Activated naive CD4-positive, alpha-beta T cell treated with anti-CD3 and anti-CD28 coated beads, Interleukin-2, amount 50 U/mL, for 24 hours (primary cell): ENCODE data around the gene GAB2.

Source experiments
- H3K27ac Mint-ChIP-seq: one replicate; pipeline ENCODE4 v1.8.0; 2021; ENCODE audit warnings: mild to moderate bottlenecking, mixed read lengths
- H3K27me3 Mint-ChIP-seq: one replicate; pipeline ENCODE4 v1.8.0; 2021; ENCODE audit warnings: mixed read lengths
- H3K36me3 Mint-ChIP-seq: one replicate; pipeline ENCODE4 v1.8.0; 2021; ENCODE audit warnings: mixed read lengths
- H3K4me1 Mint-ChIP-seq: one replicate; pipeline ENCODE4 v1.8.0; 2021; ENCODE audit warnings: mixed read lengths
- H3K4me3 Mint-ChIP-seq: one replicate; pipeline ENCODE4 v1.8.0; 2021; ENCODE audit warnings: mild to moderate bottlenecking, mixed read lengths
- H3K9me3 Mint-ChIP-seq: one replicate; pipeline ENCODE4 v1.8.0; 2021; ENCODE audit warnings: mixed read lengths

The GAB2 gene

DNA sequence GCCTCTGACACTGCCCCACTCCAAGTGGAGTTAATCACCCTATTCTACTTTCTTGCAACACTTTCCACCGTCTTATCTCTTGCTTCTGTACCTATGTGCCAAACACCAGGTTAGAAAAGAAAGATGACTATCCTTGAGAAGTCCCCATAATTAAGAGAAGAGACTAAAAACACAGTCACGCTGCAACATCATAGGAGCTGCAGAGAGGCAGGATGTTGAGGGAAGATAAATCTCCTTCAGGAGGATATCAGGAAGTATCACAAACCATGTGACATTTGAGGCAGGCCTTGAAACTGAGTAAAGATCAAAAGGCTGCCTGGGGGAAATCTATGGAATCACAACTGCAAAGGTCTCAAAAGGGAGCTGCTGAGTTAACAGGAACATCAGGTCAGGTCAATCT, 24.8 kb downstream of the GAB2 start:
- Mint-ChIP-seq H3K27me3 (no peaks in the 10 kb centered on the region), H3K4me3 (no peak overlapping the region), H3K36me3 (no peaks in the 10 kb centered on the region), H3K9me3 (no peaks in the 10 kb centered on the region), H3K27ac (no peak overlapping the region), H3K4me1 (no peaks in the 10 kb centered on the region)

DNA sequence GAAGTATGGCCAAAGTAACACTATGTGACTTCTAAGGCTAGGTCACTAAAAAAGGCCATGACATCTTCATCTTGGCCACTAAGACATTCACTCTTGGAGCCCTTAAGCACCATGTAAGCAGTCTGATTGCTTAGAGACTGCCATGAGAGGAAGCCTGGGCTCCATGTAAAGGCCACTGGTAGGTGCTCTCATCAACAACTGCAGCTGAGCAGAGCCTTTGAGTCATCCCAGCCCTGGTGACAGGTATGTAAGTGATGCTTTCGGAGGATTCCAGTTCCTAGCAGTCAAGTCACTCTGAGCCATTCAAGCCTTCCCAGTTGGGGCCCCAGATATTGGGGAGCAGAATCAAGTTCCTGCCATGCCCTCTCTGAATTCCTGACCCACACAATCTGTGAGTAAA, 26.2 kb downstream of the GAB2 start:
- no peaks in the 10 kb centered on the region for H3K36me3 Mint-ChIP-seq

DNA sequence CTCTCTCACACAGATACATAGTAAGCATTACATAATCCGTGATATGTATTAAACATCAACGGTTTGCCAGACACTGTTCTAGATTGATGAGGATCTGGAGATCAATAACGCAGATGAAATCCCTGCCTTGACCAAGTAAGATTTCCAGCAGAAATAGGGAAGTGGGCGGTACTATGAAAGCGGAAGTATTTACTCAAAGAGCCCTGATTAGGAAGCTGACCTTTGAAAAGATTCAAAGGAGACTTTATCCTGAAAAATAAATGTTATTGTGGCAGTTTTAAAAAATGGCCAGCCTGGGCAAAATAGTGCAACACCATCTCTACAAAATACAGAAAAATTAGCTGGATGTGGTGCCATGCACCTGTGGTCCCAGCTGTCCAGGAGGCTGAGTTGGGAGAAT, 26.8 kb downstream of the GAB2 start:
- Mint-ChIP-seq H3K27me3 (no peaks in the 10 kb centered on the region), H3K27ac (no peak overlapping the region), H3K4me1 (no peaks in the 10 kb centered on the region), H3K9me3 (no peaks in the 10 kb centered on the region), H3K4me3 (no peak overlapping the region), H3K36me3 (no peaks in the 10 kb centered on the region)

More for the DNA sequence above, 26.2 kb downstream of the GAB2 start:
- H3K4me3 Mint-ChIP-seq = no peak overlapping the region
- no peaks in the 10 kb centered on the region for H3K9me3 Mint-ChIP-seq
- H3K27me3 Mint-ChIP-seq = no peaks in the 10 kb centered on the region
- H3K4me1 Mint-ChIP-seq = no peaks in the 10 kb centered on the region
- no peak overlapping the region for H3K27ac Mint-ChIP-seq

DNA sequence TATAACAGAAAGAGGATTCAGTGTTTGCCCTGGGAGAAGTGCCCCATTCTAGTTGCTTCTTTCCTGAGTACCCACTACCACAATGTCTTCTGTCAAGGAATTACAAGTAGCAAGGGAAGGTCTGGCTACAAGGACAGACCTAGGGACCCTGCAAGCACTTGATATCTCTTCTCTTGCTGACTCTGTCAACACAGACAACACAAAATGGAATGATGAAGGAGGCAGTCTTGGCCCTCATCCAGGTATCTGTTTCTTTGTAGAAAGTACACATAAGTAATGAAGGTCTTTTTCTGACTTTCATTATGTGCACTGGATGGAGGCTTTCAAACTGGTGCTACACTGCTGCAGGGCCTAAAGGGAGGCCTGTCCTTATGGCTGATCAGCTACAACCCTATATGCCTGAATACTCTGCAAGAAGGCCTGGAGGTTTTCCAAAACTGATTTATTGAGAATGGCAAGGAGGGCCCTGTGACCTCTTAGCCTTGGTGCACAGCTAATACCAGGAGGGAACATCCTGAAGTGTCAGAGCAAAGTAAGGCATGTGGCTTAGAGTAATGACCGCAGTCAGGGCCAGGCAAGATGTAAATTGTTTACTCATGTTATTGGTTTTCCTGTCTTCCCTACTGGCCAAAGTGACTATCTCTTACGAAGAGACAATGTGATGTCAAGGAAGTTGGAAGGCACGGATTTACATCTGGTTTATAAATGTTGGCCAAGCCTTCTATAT, 31.2 kb downstream of the GAB2 start:
- H3K27ac Mint-ChIP-seq = no peak overlapping the region
- peaks cover 5% of the 10 kb centered on the region for H3K9me3 Mint-ChIP-seq
- H3K4me3 Mint-ChIP-seq = no peak overlapping the region
- no peaks in the 10 kb centered on the region for H3K4me1 Mint-ChIP-seq
- no peaks in the 10 kb centered on the region for H3K27me3 Mint-ChIP-seq
- peaks cover 8% of the 10 kb centered on the region for H3K36me3 Mint-ChIP-seq

DNA sequence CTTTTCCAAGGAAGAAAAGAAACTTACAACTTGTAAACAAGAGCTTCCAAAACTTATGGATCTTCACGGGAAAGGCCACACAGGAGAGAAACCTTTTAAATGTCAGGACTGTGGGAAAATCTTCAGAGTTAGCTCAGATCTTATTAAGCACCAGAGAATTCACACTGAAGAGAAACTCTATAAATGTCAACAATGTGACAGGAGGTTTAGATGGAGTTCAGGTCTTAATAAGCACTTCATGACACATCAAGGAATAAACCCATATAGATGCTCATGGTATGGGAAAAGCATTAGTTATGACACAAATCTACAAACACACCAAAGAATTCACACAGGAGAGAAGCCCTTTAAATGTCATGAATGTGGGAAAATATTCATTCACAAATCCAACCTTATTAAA, 32.4 kb downstream of the GAB2 start:
- Mint-ChIP-seq H3K27ac (no peak overlapping the region), H3K27me3 (no peaks in the 10 kb centered on the region), H3K9me3 (peaks cover 5% of the 10 kb centered on the region), H3K4me1 (no peaks in the 10 kb centered on the region), H3K4me3 (no peak overlapping the region), H3K36me3 (peaks cover 8% of the 10 kb centered on the region)

DNA sequence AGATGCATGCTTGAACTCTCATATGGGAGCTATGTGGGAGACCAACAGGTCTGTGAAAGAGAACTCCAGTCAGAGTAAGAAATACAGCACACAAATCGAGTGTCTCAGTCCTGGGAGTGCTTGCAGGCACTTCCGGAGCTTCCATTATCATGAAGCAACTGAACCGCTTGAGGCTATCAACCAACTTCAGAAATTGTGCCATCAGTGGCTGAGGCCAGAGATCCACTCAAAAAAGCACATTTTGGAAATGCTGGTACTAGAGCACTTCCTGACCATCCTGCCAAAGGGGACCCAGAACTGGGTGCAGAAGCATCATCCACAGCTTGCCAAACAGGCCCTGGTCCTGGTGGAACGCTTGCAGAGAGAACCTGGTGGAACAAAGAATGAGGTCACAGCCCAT, 33.4 kb downstream of the GAB2 start:
- Mint-ChIP-seq H3K4me1 (peaks cover under 1% of the 10 kb centered on the region), H3K9me3 (peaks cover 5% of the 10 kb centered on the region), H3K36me3 (peaks cover 8% of the 10 kb centered on the region), H3K27me3 (no peaks in the 10 kb centered on the region), H3K4me3 (no peak overlapping the region), H3K27ac (no peak overlapping the region)

DNA sequence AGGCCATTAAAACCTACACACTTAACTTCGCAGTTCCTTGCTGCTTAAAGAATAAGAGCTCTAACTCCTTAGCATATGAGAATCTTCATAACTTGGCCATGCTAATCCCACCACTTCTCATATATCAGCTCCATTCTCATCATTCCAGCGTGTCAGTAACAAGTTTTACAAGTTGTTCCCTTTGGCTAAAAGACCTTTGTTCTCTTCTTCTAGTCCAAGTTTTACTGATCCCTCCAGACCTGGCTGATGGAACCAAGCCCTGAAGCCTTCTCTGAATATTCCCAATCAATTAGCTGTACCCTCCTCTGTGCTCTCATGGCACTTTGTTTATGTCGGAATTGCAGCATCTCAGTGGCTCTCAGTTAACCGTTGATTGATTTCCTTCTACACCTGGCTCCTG, 35.8 kb downstream of the GAB2 start:
- no peaks in the 10 kb centered on the region for H3K27me3 Mint-ChIP-seq
- peaks cover 5% of the 10 kb centered on the region for H3K9me3 Mint-ChIP-seq
- no peak overlapping the region for H3K27ac Mint-ChIP-seq
- no peak overlapping the region for H3K4me3 Mint-ChIP-seq
- peaks cover 4% of the 10 kb centered on the region for H3K4me1 Mint-ChIP-seq
- H3K36me3 Mint-ChIP-seq = peaks cover 9% of the 10 kb centered on the region

DNA sequence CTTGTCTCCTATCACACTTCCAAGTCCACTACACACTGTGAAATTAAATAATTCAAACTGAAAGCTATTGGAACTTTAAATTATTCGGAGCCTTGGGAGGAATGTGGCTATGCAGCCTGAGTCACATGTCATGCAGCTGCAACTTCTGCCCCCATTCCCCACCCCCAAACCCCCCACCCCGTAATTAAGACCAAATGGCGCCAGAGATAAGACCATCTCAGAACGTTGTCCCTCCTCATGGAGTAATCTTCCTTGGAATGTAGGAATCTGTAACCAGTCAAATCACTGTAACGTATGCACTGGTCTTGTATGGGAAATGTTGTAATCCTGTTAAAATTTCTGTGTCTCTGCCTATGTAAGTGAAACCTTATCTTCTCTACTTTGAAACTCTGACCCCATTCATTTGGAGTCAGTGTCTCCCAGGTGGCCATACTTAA, 37.0 kb downstream of the GAB2 start:
- Mint-ChIP-seq H3K36me3 (peaks cover 9% of the 10 kb centered on the region), H3K27me3 (no peaks in the 10 kb centered on the region), H3K4me1 (peaks cover 4% of the 10 kb centered on the region), H3K9me3 (peaks cover 5% of the 10 kb centered on the region), H3K27ac (no peak overlapping the region), H3K4me3 (no peak overlapping the region)

DNA sequence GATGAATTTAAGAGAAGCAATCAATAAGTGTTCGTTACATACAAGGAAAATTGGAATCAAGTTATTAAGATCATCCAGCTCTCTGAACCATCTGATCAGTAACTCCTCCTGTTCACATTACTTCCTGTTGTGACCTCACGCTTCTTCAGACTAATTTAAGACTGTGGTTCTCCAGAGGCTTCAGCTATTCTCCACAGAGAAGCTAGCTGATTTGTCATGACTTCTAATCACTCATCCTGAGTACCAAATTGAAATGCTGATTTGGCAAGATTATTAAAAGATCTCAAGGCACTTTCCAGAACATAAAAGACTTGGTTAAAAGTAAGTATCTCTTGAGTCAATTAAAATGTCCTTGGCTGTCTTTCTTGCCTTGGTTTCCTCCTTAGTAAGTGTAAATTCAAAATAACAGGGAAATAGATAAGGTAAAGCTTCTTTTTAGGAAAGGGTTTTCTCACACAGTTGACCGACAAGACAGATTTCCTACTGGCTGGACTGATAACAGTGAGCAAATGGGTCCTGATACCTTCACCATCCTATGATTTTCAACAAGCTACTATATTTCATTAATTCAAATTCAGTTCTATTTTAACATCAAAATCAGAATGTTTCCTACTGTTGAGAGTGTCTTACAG, 38.5 kb downstream of the GAB2 start:
- no peak overlapping the region for H3K4me3 Mint-ChIP-seq
- peaks cover 4% of the 10 kb centered on the region for H3K4me1 Mint-ChIP-seq
- H3K27me3 Mint-ChIP-seq = no peaks in the 10 kb centered on the region
- peaks cover 3% of the 10 kb centered on the region for H3K36me3 Mint-ChIP-seq
- H3K27ac Mint-ChIP-seq = no peak overlapping the region
- H3K9me3 Mint-ChIP-seq = no peaks in the 10 kb centered on the region

DNA sequence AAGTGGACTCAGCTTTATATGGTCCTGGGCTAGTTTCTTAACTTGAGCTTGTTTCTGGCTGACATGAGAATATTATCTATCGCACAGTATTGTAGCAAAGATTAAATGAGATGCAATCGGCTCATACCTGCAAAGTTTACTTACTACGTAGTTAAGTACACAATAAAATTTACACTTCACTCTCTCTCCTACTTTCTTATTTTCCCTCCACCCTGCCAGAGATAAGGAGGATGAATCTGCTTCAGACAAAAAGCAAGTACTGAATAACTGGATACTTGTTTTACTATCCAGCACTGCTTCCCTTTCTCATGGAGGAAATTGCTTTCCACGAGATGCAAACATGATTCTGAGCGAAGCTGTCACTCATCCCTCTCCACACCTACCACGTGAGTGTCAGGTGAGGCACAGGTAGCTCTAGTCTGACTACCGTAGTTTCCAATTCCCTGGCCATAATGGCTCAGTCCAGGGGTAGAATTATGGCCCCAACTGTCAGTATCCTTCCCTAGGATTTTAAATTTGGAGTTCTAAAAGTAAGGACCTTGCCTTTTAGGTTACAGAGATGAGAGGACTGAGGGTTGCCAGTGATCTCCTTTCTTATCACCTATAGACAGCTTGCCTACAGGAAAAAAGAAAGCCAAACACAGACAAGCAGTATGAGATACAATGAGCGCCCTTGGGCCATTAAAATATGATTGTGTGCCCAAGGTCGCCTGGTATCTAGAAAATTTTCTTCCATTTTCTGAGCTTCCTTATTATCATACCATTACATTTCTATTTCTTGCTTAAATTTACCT, 39.8 kb downstream of the GAB2 start:
- Mint-ChIP-seq H3K4me1 (peaks cover 4% of the 10 kb centered on the region), H3K9me3 (no peaks in the 10 kb centered on the region), H3K36me3 (peaks cover 2% of the 10 kb centered on the region), H3K27me3 (no peaks in the 10 kb centered on the region), H3K27ac (no peak overlapping the region), H3K4me3 (no peak overlapping the region)

DNA sequence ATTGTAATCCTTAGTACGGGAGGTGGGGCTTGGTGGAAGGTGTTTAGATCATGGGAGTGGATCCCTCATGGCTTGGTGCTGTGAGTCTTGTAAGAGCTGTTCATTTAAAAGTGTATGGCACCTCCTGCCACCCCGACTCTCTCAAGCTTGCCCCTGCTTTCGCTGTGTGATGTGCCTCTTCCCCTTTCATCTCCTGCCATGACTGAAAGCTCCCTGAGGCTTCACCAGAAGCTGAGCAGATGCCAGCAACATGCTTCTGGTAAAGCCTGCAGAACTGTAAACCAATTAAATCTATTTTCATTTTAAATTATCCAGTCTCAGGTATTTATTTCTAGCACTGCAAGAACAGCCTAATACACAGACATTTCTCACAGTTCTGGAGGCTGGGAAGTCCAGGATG, 40.8 kb downstream of the GAB2 start:
- peaks cover 4% of the 10 kb centered on the region for H3K4me1 Mint-ChIP-seq
- no peak overlapping the region for H3K4me3 Mint-ChIP-seq
- no peaks in the 10 kb centered on the region for H3K9me3 Mint-ChIP-seq
- no peak overlapping the region for H3K27ac Mint-ChIP-seq
- no peaks in the 10 kb centered on the region for H3K27me3 Mint-ChIP-seq
- peaks cover 2% of the 10 kb centered on the region for H3K36me3 Mint-ChIP-seq

DNA sequence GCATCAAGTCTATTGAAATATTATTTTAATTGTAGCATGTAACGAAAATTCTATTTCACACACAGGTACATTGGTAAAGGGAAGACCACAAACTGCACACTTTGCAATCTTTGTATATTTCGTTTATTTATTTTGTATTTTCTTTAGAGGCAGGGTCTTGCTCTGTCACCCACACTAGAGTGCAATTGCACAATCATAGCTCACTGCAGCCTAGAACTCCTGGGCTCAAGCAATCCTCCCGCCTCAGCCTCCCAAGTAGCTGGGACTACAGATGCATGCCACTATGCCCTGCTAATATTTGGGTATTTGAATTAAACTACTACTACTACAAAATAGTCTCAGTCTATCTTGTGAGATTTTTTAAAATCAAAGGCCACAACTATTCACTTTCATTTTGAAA, 42.7 kb downstream of the GAB2 start:
- Mint-ChIP-seq H3K4me1 (peaks cover 4% of the 10 kb centered on the region), H3K27me3 (no peaks in the 10 kb centered on the region)

DNA sequence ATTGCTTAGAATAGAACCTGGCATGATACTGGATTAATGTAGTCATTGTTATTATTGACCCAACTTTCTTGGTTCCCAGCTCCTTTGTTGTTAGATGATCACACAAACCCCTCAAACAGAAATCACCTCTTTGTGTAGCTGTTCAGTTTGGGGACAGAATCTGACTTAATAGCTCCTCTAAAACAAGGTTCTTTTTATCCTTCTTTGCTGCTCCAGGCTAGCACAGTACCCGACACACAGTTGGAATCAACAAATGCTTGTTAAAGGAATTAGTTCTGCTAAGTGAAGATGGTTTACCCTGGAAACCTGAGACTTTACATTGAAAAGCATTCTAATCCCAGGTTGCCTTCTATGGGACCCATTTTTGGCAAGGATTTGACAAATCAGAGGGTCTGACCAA, 43.9 kb downstream of the GAB2 start:
- Mint-ChIP-seq H3K9me3 (no peaks in the 10 kb centered on the region), H3K27me3 (no peaks in the 10 kb centered on the region), H3K36me3 (peaks cover 2% of the 10 kb centered on the region), H3K4me1 (no peaks in the 10 kb centered on the region), H3K4me3 (no peak overlapping the region), H3K27ac (no peak overlapping the region)

More for the DNA sequence above, 42.7 kb downstream of the GAB2 start:
- peaks cover 2% of the 10 kb centered on the region for H3K36me3 Mint-ChIP-seq
- no peak overlapping the region for H3K4me3 Mint-ChIP-seq
- H3K27ac Mint-ChIP-seq = no peak overlapping the region
- no peaks in the 10 kb centered on the region for H3K9me3 Mint-ChIP-seq

DNA sequence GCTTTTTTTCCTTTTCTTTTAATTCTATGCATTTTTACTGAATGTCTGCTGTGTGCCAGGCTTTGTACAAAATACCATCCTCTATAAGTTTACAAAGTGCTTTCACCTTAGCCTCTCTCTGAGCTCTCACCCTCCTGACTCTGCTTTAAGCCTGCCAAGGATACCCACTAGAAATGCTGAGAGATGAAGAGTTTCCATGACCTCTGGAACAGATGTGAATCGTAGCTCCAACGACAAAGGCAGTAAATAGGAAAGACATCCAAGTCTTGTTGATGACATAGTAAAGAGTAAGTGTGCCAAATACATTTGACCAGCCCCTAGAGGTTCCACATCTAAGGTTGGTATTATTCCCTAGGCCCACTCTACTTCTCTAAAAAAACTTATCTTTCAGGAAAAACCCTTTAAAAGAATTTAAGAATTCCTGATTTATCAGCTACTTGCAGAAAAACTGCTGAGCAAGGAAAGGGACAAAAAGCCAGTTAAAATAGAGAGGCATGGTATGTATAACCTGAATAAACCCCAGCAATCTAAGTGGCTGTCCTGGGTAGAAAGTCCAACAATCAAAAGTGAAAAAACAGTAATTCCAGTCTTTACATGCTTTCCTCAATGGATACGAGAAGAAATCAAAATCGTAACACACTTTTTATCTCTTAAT, 45.4 kb downstream of the GAB2 start:
- Mint-ChIP-seq H3K4me3 (no peak overlapping the region), H3K36me3 (no peaks in the 10 kb centered on the region), H3K27ac (no peak overlapping the region), H3K27me3 (no peaks in the 10 kb centered on the region), H3K4me1 (no peaks in the 10 kb centered on the region), H3K9me3 (no peaks in the 10 kb centered on the region)

DNA sequence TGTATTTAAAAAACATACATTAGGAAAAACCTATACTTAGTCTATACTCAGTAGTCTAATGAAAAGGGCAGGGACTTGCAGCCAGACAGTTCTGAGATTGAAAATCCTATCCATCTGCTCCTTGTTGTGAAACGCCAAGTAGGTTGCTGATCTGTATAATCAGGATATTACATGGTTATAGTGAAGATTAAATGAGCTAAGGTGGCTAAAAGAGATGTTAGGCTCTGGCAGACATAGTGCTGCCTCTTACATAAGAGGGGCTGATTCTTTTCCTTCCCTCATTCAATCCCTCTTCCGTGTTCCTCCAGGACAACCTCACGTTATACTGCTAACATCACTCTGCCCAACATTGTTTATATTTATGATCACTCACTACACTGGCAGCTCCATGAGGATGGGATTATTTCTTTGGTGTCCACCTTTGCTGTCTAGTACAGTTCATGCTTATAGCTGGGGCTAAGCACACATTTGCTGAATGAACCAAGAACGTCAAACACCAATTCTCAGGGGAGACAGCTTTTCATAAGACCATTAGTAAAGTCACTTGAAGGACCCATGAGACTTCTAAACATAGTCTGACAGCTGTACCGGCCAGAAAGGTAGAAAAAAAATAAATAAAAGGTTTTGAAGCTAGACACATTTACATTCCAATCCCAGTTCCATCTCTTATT, 46.3 kb downstream of the GAB2 start:
- no peaks in the 10 kb centered on the region for H3K36me3 Mint-ChIP-seq
- no peaks in the 10 kb centered on the region for H3K9me3 Mint-ChIP-seq
- no peaks in the 10 kb centered on the region for H3K27me3 Mint-ChIP-seq
- H3K4me3 Mint-ChIP-seq = no peak overlapping the region
- no peaks in the 10 kb centered on the region for H3K4me1 Mint-ChIP-seq
- no peak overlapping the region for H3K27ac Mint-ChIP-seq
